ENCODE results near the gene ABHD8.
"Not testable (repeated sequence)": the region's sequence is repeated elsewhere in the genome, so short reads cannot be mapped to it uniquely, and the experiment has no call there.

The ABHD8 gene

DNA sequence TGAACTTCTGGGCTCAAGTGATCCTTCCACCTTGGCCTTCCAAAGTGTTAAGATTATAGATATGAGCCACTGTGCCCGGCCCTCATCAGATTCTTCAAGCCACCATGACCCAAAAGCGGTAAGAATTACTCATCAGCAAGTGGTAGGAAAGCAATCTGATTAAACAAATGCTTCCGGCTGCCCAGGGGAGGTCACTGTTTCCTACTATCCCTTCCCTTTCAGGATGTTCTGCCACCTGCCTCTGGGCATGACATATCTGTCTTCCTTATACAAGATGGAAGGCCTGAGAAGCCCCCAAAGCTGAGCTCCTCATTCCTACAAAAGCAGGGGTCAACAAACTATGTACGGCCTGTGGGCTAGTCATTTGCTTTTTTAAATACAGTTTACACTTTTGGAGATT is 7.0 kb downstream of the ABHD8 start:
- TF ChIP-seq EZH2 (optimal IDR thresholded peaks at IDR 0.05; ENCODE audit: low read depth, low read length), result no peak
- TF ChIP-seq, protein P1, sequence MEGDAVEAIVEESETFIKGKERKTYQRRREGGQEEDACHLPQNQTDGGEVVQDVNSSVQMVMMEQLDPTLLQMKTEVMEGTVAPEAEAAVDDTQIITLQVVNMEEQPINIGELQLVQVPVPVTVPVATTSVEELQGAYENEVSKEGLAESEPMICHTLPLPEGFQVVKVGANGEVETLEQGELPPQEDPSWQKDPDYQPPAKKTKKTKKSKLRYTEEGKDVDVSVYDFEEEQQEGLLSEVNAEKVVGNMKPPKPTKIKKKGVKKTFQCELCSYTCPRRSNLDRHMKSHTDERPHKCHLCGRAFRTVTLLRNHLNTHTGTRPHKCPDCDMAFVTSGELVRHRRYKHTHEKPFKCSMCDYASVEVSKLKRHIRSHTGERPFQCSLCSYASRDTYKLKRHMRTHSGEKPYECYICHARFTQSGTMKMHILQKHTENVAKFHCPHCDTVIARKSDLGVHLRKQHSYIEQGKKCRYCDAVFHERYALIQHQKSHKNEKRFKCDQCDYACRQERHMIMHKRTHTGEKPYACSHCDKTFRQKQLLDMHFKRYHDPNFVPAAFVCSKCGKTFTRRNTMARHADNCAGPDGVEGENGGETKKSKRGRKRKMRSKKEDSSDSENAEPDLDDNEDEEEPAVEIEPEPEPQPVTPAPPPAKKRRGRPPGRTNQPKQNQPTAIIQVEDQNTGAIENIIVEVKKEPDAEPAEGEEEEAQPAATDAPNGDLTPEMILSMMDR (IDR thresholded peaks at IDR 0.05; ENCODE audit: low read length), result no peak
- TF ChIP-seq EZH2phosphoT487 (IDR thresholded peaks at IDR 0.05; ENCODE audit: low read length), result no peak
- H3K79me2 ChIP-seq (ENCODE audit: low read length), result peaks cover 7% of the 10 kb centered on the region; the same call in 1 of the 2 replicates
- no peak overlapping the region for H3K27ac ChIP-seq (ENCODE audit: low read length)
- no peak for DNase-seq
- no peak overlapping the region for H3K4me2 ChIP-seq (ENCODE audit: low read depth, low read length)
- no peaks in the 10 kb centered on the region for H3K9me2 ChIP-seq (replicated peaks; ENCODE audit: insufficient read depth, low read length)
- no peak overlapping the region for H3K9ac ChIP-seq (ENCODE audit: low read length)
- H2AFZ ChIP-seq (ENCODE audit: low read length), result no peak overlapping the region
- no peak overlapping the region for H3K4me3 ChIP-seq (ENCODE audit: low read length)
- no peaks in the 10 kb centered on the region for H3F3A ChIP-seq (ENCODE audit: insufficient read depth, low read length)
- no peaks in the 10 kb centered on the region for H3K27me3 ChIP-seq (replicated peaks; ENCODE audit: insufficient read depth, low read length)
- H3K9me3 ChIP-seq (replicated peaks; ENCODE audit: insufficient read depth, low read length), result no peaks in the 10 kb centered on the region
- H4K20me1 ChIP-seq (ENCODE audit: insufficient read depth, low read length), result no peaks in the 10 kb centered on the region
- H3K4me1 ChIP-seq (ENCODE audit: low read length), result no peaks in the 10 kb centered on the region
- H3K36me3 ChIP-seq (replicated peaks; ENCODE audit: insufficient read depth, low read length), result no peaks in the 10 kb centered on the region

DNA sequence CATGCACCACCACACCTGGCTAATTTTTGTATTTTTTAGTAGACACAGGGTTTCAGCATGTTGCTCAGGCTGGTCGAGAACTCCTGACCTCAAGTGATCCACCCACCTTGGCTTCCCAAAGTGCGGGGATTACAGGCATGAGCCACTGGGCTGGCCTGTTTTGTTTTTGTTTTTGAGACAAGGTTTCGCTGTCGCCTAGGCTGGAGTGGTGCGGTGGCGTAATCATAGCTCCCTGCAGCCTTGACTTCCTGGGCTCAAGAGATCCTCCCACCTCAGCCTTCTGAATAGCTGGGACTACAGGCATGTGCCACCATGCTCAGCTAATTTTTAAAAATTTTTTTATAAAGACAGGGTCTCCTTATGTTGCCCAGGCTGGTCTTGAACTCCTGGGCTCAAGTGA is 7.7 kb downstream of the ABHD8 start:
- H3K27ac ChIP-seq (ENCODE audit: low read length); H3K9me2 ChIP-seq (replicated peaks; ENCODE audit: insufficient read depth, low read length); H3F3A ChIP-seq (ENCODE audit: insufficient read depth, low read length); H4K20me1 ChIP-seq (ENCODE audit: insufficient read depth, low read length); H3K27me3 ChIP-seq (replicated peaks; ENCODE audit: insufficient read depth, low read length); H3K79me2 ChIP-seq (ENCODE audit: low read length); H3K9ac ChIP-seq (ENCODE audit: low read length); H3K4me1 ChIP-seq (ENCODE audit: low read length); DNase-seq; H3K4me2 ChIP-seq (ENCODE audit: low read depth, low read length); H2AFZ ChIP-seq (ENCODE audit: low read length); H3K36me3 ChIP-seq (replicated peaks; ENCODE audit: insufficient read depth, low read length); H3K9me3 ChIP-seq (replicated peaks; ENCODE audit: insufficient read depth, low read length); H3K4me3 ChIP-seq (ENCODE audit: low read length): not testable (repeated sequence)

DNA sequence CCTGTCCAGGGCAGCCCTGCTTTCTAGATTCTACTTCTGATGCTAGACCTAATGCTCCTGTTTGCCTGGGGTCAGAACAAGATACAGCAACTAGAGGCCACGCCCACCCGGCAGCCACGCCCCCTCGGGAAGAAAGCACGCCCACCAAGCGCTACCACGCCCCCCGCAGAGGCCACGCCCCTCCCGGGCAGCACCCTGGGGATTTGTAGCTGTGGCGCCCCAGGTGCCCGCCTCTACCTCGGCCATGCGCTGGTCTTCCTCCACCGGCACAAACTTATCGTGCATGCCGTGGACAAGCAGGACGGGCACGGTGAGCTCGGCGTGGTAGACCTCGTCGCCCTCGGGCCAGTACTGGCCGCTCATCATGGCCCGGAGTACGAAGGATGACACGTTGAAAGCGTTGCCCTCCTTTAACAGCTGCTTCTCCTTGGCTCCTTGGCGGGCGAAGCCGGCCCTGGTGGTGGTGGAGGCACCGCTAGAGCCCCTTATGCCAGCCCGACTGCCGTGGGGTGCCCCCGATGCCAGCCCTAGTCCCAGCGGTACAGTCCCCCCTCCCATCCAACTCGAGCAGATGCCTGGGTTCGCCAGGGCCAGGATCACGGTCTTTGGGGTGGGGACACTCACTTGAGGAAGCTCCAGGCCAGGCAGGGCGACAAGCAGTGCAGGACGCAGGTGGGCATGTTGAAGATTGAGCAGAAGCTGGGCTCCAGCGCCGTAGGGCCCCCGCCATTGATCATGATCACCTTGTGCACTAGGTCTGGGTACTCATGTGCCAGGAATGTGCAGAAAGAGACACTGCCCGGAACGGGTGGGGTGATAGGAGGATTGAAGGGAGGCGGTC is 9.0 kb downstream of the ABHD8 start:
- Histone ChIP-seq H3K36me3 (replicated peaks; ENCODE audit: insufficient read depth, low read length) (no peaks in the 10 kb centered on the region), H3K79me2 (ENCODE audit: low read length) (peaks cover 7% of the 10 kb centered on the region; the same call in 1 of the 2 replicates), H3K4me1 (ENCODE audit: low read length) (no peaks in the 10 kb centered on the region), H2AFZ (ENCODE audit: low read length) (no peak overlapping the region), H3K4me2 (ENCODE audit: low read depth, low read length) (no peak overlapping the region), H3K27ac (ENCODE audit: low read length) (no peak overlapping the region), H3K4me3 (ENCODE audit: low read length) (no peak overlapping the region), H3K9me2 (replicated peaks; ENCODE audit: insufficient read depth, low read length) (no peaks in the 10 kb centered on the region), H3F3A (ENCODE audit: insufficient read depth, low read length) (no peaks in the 10 kb centered on the region), H4K20me1 (ENCODE audit: insufficient read depth, low read length) (no peaks in the 10 kb centered on the region), H3K27me3 (replicated peaks; ENCODE audit: insufficient read depth, low read length) (0 out of 2 replicates have a peak, but pooled peaks cover 3% of the 10 kb centered on the region), H3K9me3 (replicated peaks; ENCODE audit: insufficient read depth, low read length) (no peaks in the 10 kb centered on the region), H3K9ac (ENCODE audit: low read length) (no peak overlapping the region)
- TF ChIP-seq EZH2phosphoT487 (IDR thresholded peaks at IDR 0.05; ENCODE audit: low read length), result no peak
- TF ChIP-seq, protein P1 (IDR thresholded peaks at IDR 0.05; ENCODE audit: low read length), result no peak
- TF ChIP-seq EZH2 (optimal IDR thresholded peaks at IDR 0.05; ENCODE audit: low read depth, low read length), result no peak
- peak; percentile 20 for DNase-seq

DNA sequence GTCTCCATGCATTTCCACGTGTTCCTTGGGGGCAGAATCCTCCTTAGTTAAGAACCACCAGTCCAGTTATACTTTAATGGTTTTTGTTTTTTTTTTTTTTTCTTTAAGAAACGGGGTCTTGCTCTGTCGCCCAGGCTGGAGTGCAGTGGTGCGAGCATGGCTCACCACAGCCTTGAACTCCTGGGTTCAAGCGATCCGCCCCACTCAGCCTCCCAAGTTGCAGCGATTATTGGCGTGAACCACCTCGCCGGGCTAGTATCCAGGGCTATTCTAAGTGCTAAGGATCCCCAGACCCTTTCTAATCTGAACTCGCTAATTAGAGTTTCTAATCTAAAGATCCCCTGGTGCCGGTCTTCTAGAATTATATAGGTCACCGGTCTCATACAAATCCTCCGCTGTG is 9.6 kb downstream of the ABHD8 start:
- H4K20me1 ChIP-seq (ENCODE audit: insufficient read depth, low read length), result no peaks in the 10 kb centered on the region
- no peak overlapping the region for H3K4me3 ChIP-seq (ENCODE audit: low read length)
- no peaks in the 10 kb centered on the region for H3K9me3 ChIP-seq (replicated peaks; ENCODE audit: insufficient read depth, low read length)
- no peak overlapping the region for H3K4me2 ChIP-seq (ENCODE audit: low read depth, low read length)
- H3K27me3 ChIP-seq (replicated peaks; ENCODE audit: insufficient read depth, low read length), result 0 out of 2 replicates have a peak, but pooled peaks cover 4% of the 10 kb centered on the region
- H3K4me1 ChIP-seq (ENCODE audit: low read length), result no peaks in the 10 kb centered on the region
- no peak for TF ChIP-seq EZH2phosphoT487 (IDR thresholded peaks at IDR 0.05; ENCODE audit: low read length)
- H2AFZ ChIP-seq (ENCODE audit: low read length), result no peak overlapping the region
- H3K9me2 ChIP-seq (replicated peaks; ENCODE audit: insufficient read depth, low read length), result no peaks in the 10 kb centered on the region
- no peaks in the 10 kb centered on the region for H3F3A ChIP-seq (ENCODE audit: insufficient read depth, low read length)
- no peak overlapping the region for H3K27ac ChIP-seq (ENCODE audit: low read length)
- no peak overlapping the region for H3K9ac ChIP-seq (ENCODE audit: low read length)
- H3K36me3 ChIP-seq (replicated peaks; ENCODE audit: insufficient read depth, low read length), result no peaks in the 10 kb centered on the region
- DNase-seq, result peak; percentile 2
- H3K79me2 ChIP-seq (ENCODE audit: low read length), result peaks cover 7% of the 10 kb centered on the region; the same call in 1 of the 2 replicates
